ENCODE results near the gene OSBPL3. TPM values are rescaled to one million over a fixed set of nuclear protein-coding genes. Genes with fewer than 3 reads are reported as not detected.
A peak's percentile ranks its signal among the peaks of the same experiment; 100 is the strongest.

OSBPL3 gene
- total and polyA plus RNA-seq, 4 donors = 0.28 to 3.0 (median 1.1) TPM

- H3K9ac ChIP-seq (ENCODE audit: low read depth in 1 of 2, low read length in 2 of 2) = no peak overlapping the region
- peak; percentile 69 for DNase-seq (ENCODE audit: low spot score)
- TF ChIP-seq JUND (IDR thresholded peaks at IDR 0.05) (no peak), RAD21 (IDR thresholded peaks at IDR 0.05) (peak; percentile 81 to 87), CTCF (IDR thresholded peaks at IDR 0.05; ENCODE audit: low read depth, low read length, missing input control) (peak; percentile 94)
- no peaks in the 10 kb centered on the region for H3K4me1 ChIP-seq (ENCODE audit: control insufficient read depth in 4 of 4, insufficient read depth in 4 of 4, low read length in 3 of 4)
- H3K9me3 ChIP-seq (ENCODE audit: control insufficient read depth in 4 of 4, low read length in 3 of 4) = no peaks in the 10 kb centered on the region
- no peak overlapping the region for H3K4me3 ChIP-seq (ENCODE audit: low read depth in 1 of 3, low read length in 3 of 3)
- no peaks in the 10 kb centered on the region for H3K27me3 ChIP-seq (ENCODE audit: control insufficient read depth in 4 of 4, insufficient read depth in 4 of 4, low read length in 3 of 4)
- 46% methylated on average over 4 of the region's 4 CpGs for WGBS
- no peaks in the 10 kb centered on the region for H3K36me3 ChIP-seq (ENCODE audit: control insufficient read depth in 4 of 4, insufficient read depth in 3 of 4, low read depth in 1 of 4, low read length in 3 of 4)
- H3K27ac ChIP-seq (ENCODE audit: low read depth in 1 of 2, low read length in 2 of 2) = no peak overlapping the region
Observed at GRCh38 chr7:24812305-24812945, 167.6 kb downstream of the OSBPL3 start.

GRCh38 chr7:24808518-24808917 lies 171.5 kb downstream of the OSBPL3 start:
- TF ChIP-seq JUND (IDR thresholded peaks at IDR 0.05) (no peak), CTCF (IDR thresholded peaks at IDR 0.05; ENCODE audit: low read depth, low read length, missing input control) (no peak), TAF1 (conservative IDR thresholded peaks at IDR 0.05) (no peak)
- no peaks in the 10 kb centered on the region for H3K9me3 ChIP-seq (ENCODE audit: control insufficient read depth in 4 of 4, low read length in 3 of 4)
- no peak for DNase-seq (ENCODE audit: low spot score)
- no peak overlapping the region for H3K27ac ChIP-seq (ENCODE audit: low read depth in 1 of 2, low read length in 2 of 2)
- H3K4me1 ChIP-seq (ENCODE audit: control insufficient read depth in 4 of 4, insufficient read depth in 4 of 4, low read length in 3 of 4) = no peaks in the 10 kb centered on the region
- 94% methylated on average over 6 of the region's 6 CpGs for WGBS
- no peak overlapping the region for H3K4me3 ChIP-seq (ENCODE audit: low read depth in 1 of 3, low read length in 3 of 3)
- H3K27me3 ChIP-seq (ENCODE audit: control insufficient read depth in 4 of 4, insufficient read depth in 4 of 4, low read length in 3 of 4) = no peaks in the 10 kb centered on the region
- no peaks in the 10 kb centered on the region for H3K36me3 ChIP-seq (ENCODE audit: control insufficient read depth in 4 of 4, insufficient read depth in 3 of 4, low read depth in 1 of 4, low read length in 3 of 4)
- no peak overlapping the region for H3K9ac ChIP-seq (ENCODE audit: low read depth in 1 of 2, low read length in 2 of 2)

- Histone ChIP-seq H3K27ac (ENCODE audit: low read depth in 1 of 2, low read length in 2 of 2) (no peak overlapping the region), H3K27me3 (ENCODE audit: control insufficient read depth in 4 of 4, insufficient read depth in 4 of 4, low read length in 3 of 4) (no peaks in the 10 kb centered on the region), H3K9me3 (ENCODE audit: control insufficient read depth in 4 of 4, low read length in 3 of 4) (no peaks in the 10 kb centered on the region), H3K4me3 (ENCODE audit: low read depth in 1 of 3, low read length in 3 of 3) (no peak overlapping the region), H3K9ac (ENCODE audit: low read depth in 1 of 2, low read length in 2 of 2) (no peak overlapping the region), H3K36me3 (ENCODE audit: control insufficient read depth in 4 of 4, insufficient read depth in 3 of 4, low read depth in 1 of 4, low read length in 3 of 4) (no peaks in the 10 kb centered on the region), H3K4me1 (ENCODE audit: control insufficient read depth in 4 of 4, insufficient read depth in 4 of 4, low read length in 3 of 4) (no peaks in the 10 kb centered on the region)
- no peak for DNase-seq (ENCODE audit: low spot score)
- WGBS = 95% methylated on average over 5 of the region's 5 CpGs
- TF ChIP-seq FOXA2 (IDR thresholded peaks at IDR 0.05) (no peak), FOXA1 (IDR thresholded peaks at IDR 0.05) (no peak), HNF4G (IDR thresholded peaks at IDR 0.05) (no peak), CTCF (IDR thresholded peaks at IDR 0.05; ENCODE audit: low read depth, low read length, missing input control) (no peak), NR2F2 (IDR thresholded peaks at IDR 0.05) (no peak), ZBTB33 (IDR thresholded peaks at IDR 0.05) (no peak), TAF1 (conservative IDR thresholded peaks at IDR 0.05) (no peak), HNF4A (conservative IDR thresholded peaks at IDR 0.05) (no peak), EGR1 (IDR thresholded peaks at IDR 0.05; ENCODE audit: low read depth in 2 of 2) (no peak), RAD21 (IDR thresholded peaks at IDR 0.05) (no peak), RXRA (IDR thresholded peaks at IDR 0.05) (no peak), YY1 (IDR thresholded peaks at IDR 0.05) (no peak), JUND (IDR thresholded peaks at IDR 0.05) (no peak), SP1 (IDR thresholded peaks at IDR 0.05) (no peak), REST (IDR thresholded peaks at IDR 0.05) (no peak)
Observed at GRCh38 chr7:24802300-24802699, 177.7 kb downstream of the OSBPL3 start.

Data from liver (tissue), 9 donors.